Neuronal stem cell (in vitro differentiated cells): ENCODE data around the gene CYP2B6.
A peak's percentile ranks its signal among the peaks of the same experiment; 100 is the strongest.
"Not testable (repeated sequence)": the region's sequence is repeated elsewhere in the genome, so short reads cannot be mapped to it uniquely, and the experiment has no call there.

Source experiments
- DNase-seq: peaks from one replicate; pipeline ENCODE4 v3.0.0-alpha.2; 2013; ENCODE audit warnings: low spot score
- H2AFZ ChIP-seq: one replicate; pipeline ENCODE4 v1.6.1; 2013; ENCODE audit warnings: mild to moderate bottlenecking, low read length, inconsistent platforms
- H2AK5ac ChIP-seq: 2 replicates; pipeline ENCODE4 v1.6.1; 2013; ENCODE audit warnings: low read depth, mild to moderate bottlenecking, inconsistent platforms, low read length, moderate library complexity, mixed read lengths
- H2BK120ac ChIP-seq: 2 replicates; pipeline ENCODE4 v1.6.1; 2013; ENCODE audit warnings: low read depth, mild to moderate bottlenecking, inconsistent platforms, low read length, moderate library complexity, mixed read lengths
- H2BK12ac ChIP-seq: one replicate; pipeline ENCODE4 v1.6.1; 2013; ENCODE audit warnings: low read length, inconsistent platforms
- H2BK15ac ChIP-seq: 2 replicates; pipeline ENCODE4 v1.6.1; 2013; ENCODE audit warnings: mild to moderate bottlenecking, low read length, inconsistent platforms, mixed read lengths
- H2BK5ac ChIP-seq: one replicate; pipeline ENCODE4 v1.6.1; 2013; ENCODE audit warnings: inconsistent platforms, mild to moderate bottlenecking, low read length, moderate library complexity
- H3K14ac ChIP-seq: one replicate; pipeline ENCODE4 v1.6.1; 2013; ENCODE audit warnings: low read length, inconsistent platforms
- H3K18ac ChIP-seq: 2 replicates; pipeline ENCODE4 v1.6.1; 2013; ENCODE audit warnings: low read length, inconsistent platforms
- H3K23ac ChIP-seq: 2 replicates; pipeline ENCODE4 v1.6.1; 2013; ENCODE audit warnings: low read depth, mild to moderate bottlenecking, mixed read lengths, low read length, inconsistent platforms; ENCODE audit not compliant: poor library complexity
- H3K27ac ChIP-seq: replicated peaks from 3 replicates; pipeline ENCODE4 v1.5.1; 2013; ENCODE audit warnings: low read length, inconsistent platforms
- H3K27me3 ChIP-seq, 3 experiments: 2 replicates each; pipeline ENCODE4 v1.6.1; 2013; ENCODE audit warnings: low read length in 3 of 3, mild to moderate bottlenecking in 2 of 3, inconsistent platforms in 1 of 3, low read depth in 1 of 3, mixed read lengths in 1 of 3, moderate library complexity in 1 of 3; ENCODE audit not compliant: control insufficient read depth in 3 of 3, insufficient read depth in 3 of 3
- H3K36me3 ChIP-seq, 2 donors: replicated peaks in 1 of 2; 2 replicates each; pipeline ENCODE4 v1.6.1; 2013; ENCODE audit warnings: low read length in 2 of 2; ENCODE audit not compliant: control insufficient read depth in 2 of 2, insufficient read depth in 2 of 2
- H3K4ac ChIP-seq: 2 replicates; pipeline ENCODE4 v1.6.1; 2013; ENCODE audit warnings: inconsistent platforms, mild to moderate bottlenecking, low read length, moderate library complexity
- H3K4me1 ChIP-seq, 2 donors: 1 replicate in 1 of 2; 2 replicates in 1 of 2; pipeline ENCODE4 v1.6.1; 2013; ENCODE audit warnings: low read length in 2 of 2, low read depth in 1 of 2; ENCODE audit not compliant: control insufficient read depth in 2 of 2, insufficient read depth in 1 of 2
- H3K4me2 ChIP-seq: one replicate; pipeline ENCODE4 v1.6.1; 2013; ENCODE audit warnings: mild to moderate bottlenecking, low read length, inconsistent platforms; ENCODE audit not compliant: insufficient read depth, poor library complexity, severe bottlenecking
- H3K4me3 ChIP-seq, 2 donors: 2 replicates each; pipeline ENCODE4 v1.5.1; 2013; ENCODE audit warnings: low read length in 2 of 2, mild to moderate bottlenecking in 2 of 2, inconsistent platforms in 1 of 2, moderate library complexity in 1 of 2
- H3K79me1 ChIP-seq: one replicate; pipeline ENCODE4 v1.6.1; 2013; ENCODE audit warnings: low read depth, mild to moderate bottlenecking, inconsistent platforms, low read length, moderate library complexity
- H3K9ac ChIP-seq: one replicate; pipeline ENCODE4 v1.6.1; 2013; ENCODE audit warnings: mild to moderate bottlenecking, low read depth, low read length, inconsistent platforms; ENCODE audit not compliant: poor library complexity
- H3K9me3 ChIP-seq, 2 donors: replicated peaks in 1 of 2; 2 replicates each; pipeline versions ENCODE3 to v1.6.1; 2013; ENCODE audit warnings: low read length in 2 of 2, mild to moderate bottlenecking in 2 of 2, inconsistent platforms in 1 of 2, low read depth in 1 of 2, mixed read lengths in 1 of 2, moderate library complexity in 1 of 2; ENCODE audit not compliant: control insufficient read depth in 2 of 2, insufficient read depth in 1 of 2
- H4K8ac ChIP-seq: one replicate; pipeline ENCODE4 v1.6.1; 2013; ENCODE audit warnings: low read depth, mild to moderate bottlenecking, inconsistent platforms, low read length, moderate library complexity
- H4K91ac ChIP-seq: one replicate; pipeline ENCODE4 v1.6.1; 2013; ENCODE audit warnings: low read length, low read depth, mild to moderate bottlenecking, inconsistent platforms; ENCODE audit not compliant: poor library complexity
- WGBS, 2 donors: extraction: QIAGEN DNeasy Blood & Tissue Kit; methylation state at CpG; one replicate each; pipeline ENCODE4 v1.1.7; 2013; ENCODE audit warnings: missing lambda C conversion rate in 2 of 2, mixed read lengths in 1 of 2; ENCODE audit not compliant: insufficient read length in 2 of 2, insufficient replicate concordance in 1 of 2; ENCODE audit errors: extremely low coverage in 2 of 2; 5-methylcytosine and 5-hydroxymethylcytosine counted together

The CYP2B6 gene

GRCh38 chr19:40979759-40980158 lies 11.3 kb upstream of the CYP2B6 start:
- not testable (repeated sequence) for H3K4ac ChIP-seq, H3K23ac ChIP-seq, H3K27me3 ChIP-seq, H2BK12ac ChIP-seq, H3K9ac ChIP-seq, H3K36me3 ChIP-seq, H2BK15ac ChIP-seq, H2AFZ ChIP-seq, H3K79me1 ChIP-seq, H3K4me3 ChIP-seq, H3K9me3 ChIP-seq, H3K4me2 ChIP-seq, H3K18ac ChIP-seq, H3K27ac ChIP-seq, H4K8ac ChIP-seq, H2BK120ac ChIP-seq, H2AK5ac ChIP-seq, H3K14ac ChIP-seq, DNase-seq, H2BK5ac ChIP-seq, H3K4me1 ChIP-seq, H4K91ac ChIP-seq
- WGBS, 2 donors, result no CpG with 5 or more reads among the region's 4 CpGs

- not testable (repeated sequence) for H2AFZ ChIP-seq, H3K27ac ChIP-seq, H3K9ac ChIP-seq, H3K4ac ChIP-seq, H3K23ac ChIP-seq, H2AK5ac ChIP-seq, H4K8ac ChIP-seq, H2BK120ac ChIP-seq, H3K4me3 ChIP-seq, DNase-seq, H2BK12ac ChIP-seq, H2BK5ac ChIP-seq, H2BK15ac ChIP-seq, H3K79me1 ChIP-seq, H3K14ac ChIP-seq, H4K91ac ChIP-seq, H3K9me3 ChIP-seq, H3K27me3 ChIP-seq, H3K4me1 ChIP-seq, H3K36me3 ChIP-seq, H3K4me2 ChIP-seq
- no CpG with 5 or more reads among the region's 2 CpGs for WGBS, 2 donors
- peak overlapping the region; percentile 55 for H3K18ac ChIP-seq
Measured at GRCh38 chr19:40980743-40981442, 10.2 kb upstream of the CYP2B6 start.

GRCh38 chr19:40981591-40981990 lies 9.5 kb upstream of the CYP2B6 start:
- H4K8ac ChIP-seq, result no peak overlapping the region

GRCh38 chr19:40982594-40983101 lies 8.4 kb upstream of the CYP2B6 start:
- peaks cover 0 to 2% of the 10 kb centered on the region in 2 donors for H3K9me3 ChIP-seq
- DNase-seq, result no peak
- H4K91ac ChIP-seq, result no peak overlapping the region
- peak overlapping the region; percentile 1 for H3K18ac ChIP-seq
- H3K14ac ChIP-seq, result no peak overlapping the region
- no peak overlapping the region for H2AFZ ChIP-seq
- no peaks in the 10 kb centered on the region for H3K36me3 ChIP-seq
- no peak overlapping the region for H2BK12ac ChIP-seq
- H2BK15ac ChIP-seq, result no peak overlapping the region
- no peaks in the 10 kb centered on the region for H3K27me3 ChIP-seq
- H3K4me3 ChIP-seq, result no peak overlapping the region
- no peak overlapping the region for H3K9ac ChIP-seq
- no peak overlapping the region for H3K4me2 ChIP-seq
- no peak overlapping the region for H2BK120ac ChIP-seq
- no peak overlapping the region for H3K4ac ChIP-seq
- no peak overlapping the region for H4K8ac ChIP-seq
- no peak overlapping the region for H3K23ac ChIP-seq
- H3K79me1 ChIP-seq, result no peaks in the 10 kb centered on the region
- WGBS, 2 donors, result no CpG with 5 or more reads among the region's 3 CpGs
- no peak overlapping the region for H3K27ac ChIP-seq
- H2BK5ac ChIP-seq, result no peak overlapping the region
- H3K4me1 ChIP-seq, result no peaks in the 10 kb centered on the region
- H2AK5ac ChIP-seq, result no peak overlapping the region

More at GRCh38 chr19:40981591-40981990, 9.5 kb upstream of the CYP2B6 start:
- Histone ChIP-seq H2AFZ (no peak overlapping the region), H3K9ac (no peak overlapping the region), H3K9me3 (peaks cover 0 to 2% of the 10 kb centered on the region in 2 donors), H3K79me1 (no peaks in the 10 kb centered on the region), H3K4ac (no peak overlapping the region), H3K4me3 (no peak overlapping the region), H3K27me3 (no peaks in the 10 kb centered on the region), H3K18ac (no peak overlapping the region), H3K4me2 (no peak overlapping the region), H2AK5ac (no peak overlapping the region), H3K27ac (no peak overlapping the region), H2BK5ac (no peak overlapping the region), H2BK120ac (no peak overlapping the region), H3K23ac (no peak overlapping the region), H4K91ac (no peak overlapping the region), H3K14ac (no peak overlapping the region), H3K4me1 (no peaks in the 10 kb centered on the region), H2BK15ac (no peak overlapping the region), H3K36me3 (no peaks in the 10 kb centered on the region), H2BK12ac (no peak overlapping the region)
- no peak for DNase-seq
- WGBS, 2 donors, result no CpG with 5 or more reads among the region's 4 CpGs
